ENCODE data around the gene DRC3.
"Not testable (repeated sequence)": the region's sequence is repeated elsewhere in the genome, so short reads cannot be mapped to it uniquely, and the experiment has no call there.

The DRC3 gene

GRCh38 chr17:17940441-17940911, 32.2 kb upstream of the DRC3 start:
- H3K4me3 ChIP-seq (ENCODE audit: low read depth, low read length) = no peak overlapping the region

GRCh38 chr17:17941015-17941414, 31.6 kb upstream of the DRC3 start:
- no peak overlapping the region for H3K4me3 ChIP-seq (ENCODE audit: low read depth, low read length)

GRCh38 chr17:17942846-17943245, 29.8 kb upstream of the DRC3 start:
- H3K4me3 ChIP-seq (ENCODE audit: low read depth, low read length) = no peak overlapping the region

- H3K4me3 ChIP-seq (ENCODE audit: low read depth, low read length) = no peak overlapping the region
Observed at GRCh38 chr17:17943281-17943984, 29.2 kb upstream of the DRC3 start.

GRCh38 chr17:17944242-17944641, 28.4 kb upstream of the DRC3 start:
- no peak overlapping the region for H3K4me3 ChIP-seq (ENCODE audit: low read depth, low read length)

- no peak overlapping the region for H3K4me3 ChIP-seq (ENCODE audit: low read depth, low read length)
Observed at GRCh38 chr17:17944743-17945142, 27.9 kb upstream of the DRC3 start.

DNA sequence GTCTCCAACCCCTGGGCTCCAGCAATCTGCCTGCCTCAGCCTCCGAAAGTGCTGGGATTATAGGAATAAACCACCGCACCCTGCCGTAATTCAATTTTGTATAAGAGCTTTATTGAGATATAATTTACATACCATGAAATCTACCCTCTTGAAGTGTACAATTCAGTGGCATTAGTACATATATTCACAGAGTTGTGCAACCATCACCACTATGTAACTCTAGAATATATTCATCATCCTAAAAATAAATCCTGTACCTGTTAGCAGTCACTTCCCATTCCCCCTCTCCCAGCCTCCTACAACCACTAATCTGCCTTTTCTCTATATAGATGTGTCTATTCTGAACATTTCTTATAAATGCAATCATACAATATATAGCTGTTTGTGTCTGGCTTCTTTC, 26.6 kb upstream of the DRC3 start:
- H3K4me3 ChIP-seq (ENCODE audit: low read depth, low read length) = no peak overlapping the region

GRCh38 chr17:17947309-17947708, 25.4 kb upstream of the DRC3 start:
- no peak overlapping the region for H3K4me3 ChIP-seq (ENCODE audit: low read depth, low read length)

DNA sequence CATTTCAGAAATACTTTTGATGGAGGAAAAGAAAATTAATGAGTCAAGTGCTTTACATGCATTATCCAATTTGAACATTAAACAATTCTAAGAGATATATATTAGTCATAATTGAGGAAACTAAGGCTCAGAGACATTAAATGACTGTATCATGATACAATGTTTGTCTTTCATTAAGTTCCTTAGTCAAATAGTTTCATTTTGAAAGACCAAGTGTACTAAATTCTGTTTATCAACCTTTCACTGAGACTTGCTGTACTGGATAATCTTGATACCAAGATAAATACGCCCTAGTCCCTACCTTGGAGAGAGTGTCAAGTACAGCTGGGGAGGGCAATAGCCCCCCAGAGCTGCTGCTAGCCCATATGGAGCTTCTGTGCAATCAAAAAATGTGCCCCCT, 24.7 kb upstream of the DRC3 start:
- H3K4me3 ChIP-seq (ENCODE audit: low read depth, low read length) = no peak overlapping the region

DNA sequence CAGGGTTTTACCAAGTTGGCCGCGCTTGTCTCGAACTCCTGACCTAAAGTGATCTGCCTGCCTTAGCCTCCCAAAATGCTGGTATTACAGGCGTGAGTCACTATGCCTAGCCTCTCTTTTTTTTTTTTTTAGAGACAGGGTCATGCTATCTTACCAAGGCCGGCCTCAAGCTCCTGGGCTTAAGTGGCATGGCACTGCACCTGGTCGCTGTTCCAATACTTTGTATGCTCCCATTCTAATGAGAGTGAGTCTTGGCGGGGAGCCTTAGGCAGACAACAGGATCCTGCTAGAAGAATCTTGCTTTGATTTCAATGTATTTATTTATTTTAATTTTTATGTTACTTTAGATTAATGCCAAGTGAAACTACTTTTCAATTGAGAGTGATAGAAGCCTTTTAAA, 22.3 kb upstream of the DRC3 start:
- H3K4me3 ChIP-seq (ENCODE audit: low read depth, low read length) = no peak overlapping the region

DNA sequence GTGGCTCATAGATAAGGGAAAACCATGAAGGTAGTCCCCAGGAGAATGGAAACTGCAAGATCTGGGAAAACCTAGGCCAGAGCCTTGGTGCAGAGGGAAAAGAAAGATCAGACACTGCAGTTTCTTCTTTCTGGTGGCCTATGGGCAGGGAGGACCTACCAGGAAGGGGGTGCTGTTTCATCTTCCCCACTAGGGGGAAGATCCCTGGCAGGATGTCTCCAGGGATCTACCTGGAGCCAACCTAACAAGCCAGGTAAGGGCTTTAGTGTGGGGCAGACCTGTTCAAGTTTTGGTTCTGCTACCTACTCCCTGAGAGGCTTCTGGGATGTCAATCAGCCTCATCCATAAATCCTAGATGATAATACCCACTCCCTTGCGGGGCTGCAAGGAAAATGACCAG, 21.9 kb upstream of the DRC3 start:
- H3K4me3 ChIP-seq (ENCODE audit: low read depth, low read length) = no peak overlapping the region

- H3K4me3 ChIP-seq (ENCODE audit: low read depth, low read length) = no peak overlapping the region
Observed at GRCh38 chr17:17951524-17951923, 21.1 kb upstream of the DRC3 start.

DNA sequence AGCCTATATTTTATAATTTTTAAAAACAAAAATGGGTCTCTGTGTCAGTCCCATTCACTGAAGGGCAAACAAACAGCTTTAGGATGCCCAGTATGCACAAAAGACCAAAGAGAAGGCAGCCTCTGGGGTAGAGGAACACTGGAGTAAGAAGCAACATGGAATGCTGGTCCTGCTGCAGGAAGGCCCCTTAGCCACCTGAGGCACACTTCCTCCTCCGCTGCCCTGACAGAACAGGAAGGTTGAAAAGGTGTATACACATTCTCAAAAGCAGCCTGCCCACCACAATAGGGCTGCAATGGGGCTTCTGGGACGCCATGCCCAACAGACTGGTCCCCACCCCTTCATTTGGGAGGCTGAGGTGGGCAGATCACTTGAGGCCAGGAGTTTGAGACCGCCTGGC, 20.0 kb upstream of the DRC3 start:
- H3K4me3 ChIP-seq (ENCODE audit: low read depth, low read length) = no peak overlapping the region

DNA sequence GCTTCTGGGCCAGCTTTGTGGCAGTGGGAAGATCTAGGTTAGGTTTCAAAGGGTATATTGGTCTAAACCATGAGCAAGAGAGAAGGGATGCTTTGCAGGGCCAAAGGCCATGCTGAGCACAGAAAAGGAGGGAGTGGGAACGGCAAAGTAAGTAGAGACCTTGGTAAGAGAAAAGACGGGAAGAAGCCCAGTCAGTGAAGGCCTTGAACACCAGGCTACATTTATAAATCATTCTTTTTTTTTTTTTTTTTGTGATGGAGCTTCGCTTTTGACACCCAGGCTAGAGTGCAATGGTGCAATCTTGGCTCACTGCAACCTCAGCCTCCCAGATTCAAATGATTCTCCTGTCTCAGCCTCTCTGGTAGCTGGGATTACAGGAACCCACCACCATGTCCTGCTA, 18.6 kb upstream of the DRC3 start:
- no peak overlapping the region for H3K4me3 ChIP-seq (ENCODE audit: low read depth, low read length)

DNA sequence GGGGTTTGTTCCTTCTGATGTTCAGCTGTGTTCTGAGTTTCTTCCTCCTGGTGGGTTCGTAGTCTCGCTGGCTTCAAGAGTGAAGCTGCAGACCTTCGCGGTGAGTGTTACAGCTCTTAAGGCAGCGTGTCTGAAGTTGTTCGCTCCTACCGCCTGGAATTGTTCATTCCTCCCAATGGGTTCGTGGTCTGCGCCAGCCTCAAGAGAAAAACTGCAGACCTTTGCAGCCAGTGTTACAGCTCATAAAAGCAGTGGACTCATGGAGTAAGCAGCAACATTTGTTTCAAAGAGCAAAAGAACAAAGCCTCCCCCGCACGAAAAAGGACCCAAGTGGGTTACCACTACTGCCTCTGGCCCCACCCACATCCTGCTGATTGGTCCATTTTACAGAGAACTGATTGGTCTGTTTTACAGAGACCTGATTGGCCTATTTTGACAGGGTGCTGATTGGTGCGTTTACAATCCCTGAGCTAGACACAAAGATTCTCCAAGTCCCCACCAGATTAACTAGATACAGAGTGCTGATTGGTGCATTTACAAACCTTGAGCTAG, 16.8 kb upstream of the DRC3 start:
- not testable (repeated sequence) for H3K4me3 ChIP-seq (ENCODE audit: low read depth, low read length)

GRCh38 chr17:17957584-17957916, 15.1 kb upstream of the DRC3 start:
- H3K4me3 ChIP-seq (ENCODE audit: low read depth, low read length) = no peak overlapping the region

DNA sequence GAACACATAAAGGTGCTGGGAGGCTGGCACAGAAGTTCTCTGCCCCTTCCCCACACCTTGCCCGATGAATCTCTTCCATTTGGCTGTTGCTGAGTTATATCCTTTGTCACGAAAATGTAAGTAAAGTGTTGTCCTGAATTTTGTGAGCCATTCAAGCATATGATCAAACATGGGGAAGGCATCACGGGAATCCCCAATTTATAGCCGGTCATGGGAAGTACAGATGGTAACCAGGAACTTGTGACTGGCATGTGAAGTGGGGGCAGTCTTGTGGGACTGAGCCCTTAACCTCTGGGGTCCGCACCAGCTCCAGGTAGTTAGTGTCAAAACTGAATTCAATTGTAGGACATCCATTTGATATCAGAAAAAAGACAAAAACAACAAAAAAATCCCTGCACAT, 13.7 kb upstream of the DRC3 start:
- no peak overlapping the region for H3K4me3 ChIP-seq (ENCODE audit: low read depth, low read length)

DNA sequence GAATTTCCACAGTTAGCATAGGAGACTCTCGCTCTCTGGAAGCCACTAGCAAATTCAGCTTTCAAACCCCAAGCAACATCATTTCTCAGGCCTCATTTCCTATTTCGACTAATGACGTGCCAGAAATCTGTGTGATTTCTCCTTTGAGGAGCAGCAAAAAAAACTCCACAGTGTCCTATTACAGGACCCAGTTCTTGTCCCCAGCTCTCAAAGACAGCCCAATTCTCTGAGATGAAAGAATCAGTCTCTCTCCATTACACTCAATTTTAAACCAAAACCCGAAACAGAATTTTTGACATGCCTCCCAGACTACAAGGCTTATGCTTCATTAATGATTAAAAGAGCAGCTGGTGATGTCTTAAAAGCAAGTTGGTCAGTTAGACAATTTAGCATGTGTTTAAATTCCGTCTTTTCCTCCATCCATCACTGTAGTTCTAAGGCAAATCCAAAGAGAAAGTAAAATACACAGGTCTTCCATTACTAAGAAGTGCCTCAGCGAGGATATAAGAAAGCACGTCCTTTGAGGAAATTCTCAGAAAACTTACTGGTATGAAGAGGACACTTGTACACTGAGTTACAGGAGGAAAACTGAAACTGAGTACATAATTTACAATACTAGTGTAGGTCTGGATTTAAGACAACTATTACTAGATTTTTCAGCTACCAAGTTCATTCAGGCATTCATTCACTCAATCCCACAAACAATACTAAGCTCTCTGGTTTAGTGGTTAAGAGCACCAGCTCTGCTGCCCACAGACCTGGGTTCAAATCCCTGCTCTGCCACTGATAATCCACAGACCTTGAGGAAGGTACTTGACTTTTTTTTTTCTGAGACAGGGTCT, 12.9 kb upstream of the DRC3 start:
- no peak overlapping the region for H3K4me3 ChIP-seq (ENCODE audit: low read depth, low read length)

DNA sequence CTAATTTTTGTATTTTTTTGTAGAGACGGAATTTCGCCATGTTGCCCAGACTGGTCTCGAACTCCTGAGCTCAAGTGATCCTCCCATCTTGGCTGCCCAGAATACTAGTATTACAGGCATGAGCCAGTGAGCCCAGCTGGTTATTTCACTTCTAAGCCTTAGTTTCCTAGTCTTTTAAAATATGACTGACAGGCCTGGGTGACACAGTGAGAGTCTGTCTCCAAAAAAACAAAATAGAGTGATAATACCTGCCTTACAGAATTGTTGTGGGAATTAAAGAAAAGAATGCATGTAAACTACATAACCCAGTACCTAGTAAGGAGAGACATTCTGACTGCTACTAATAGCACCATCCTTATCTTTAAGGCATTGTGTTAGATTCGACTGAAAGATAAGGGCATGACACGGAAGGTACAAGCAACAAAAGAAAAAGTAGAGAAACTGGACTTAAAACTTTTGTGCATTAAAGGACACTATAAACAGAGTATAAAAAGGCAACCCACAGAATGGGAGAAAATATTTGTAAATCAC, 12.1 kb upstream of the DRC3 start:
- no peak overlapping the region for H3K4me3 ChIP-seq (ENCODE audit: low read depth, low read length)

- no peak overlapping the region for H3K4me3 ChIP-seq (ENCODE audit: low read depth, low read length)
Observed at GRCh38 chr17:17963066-17963465, 9.6 kb upstream of the DRC3 start.

DNA sequence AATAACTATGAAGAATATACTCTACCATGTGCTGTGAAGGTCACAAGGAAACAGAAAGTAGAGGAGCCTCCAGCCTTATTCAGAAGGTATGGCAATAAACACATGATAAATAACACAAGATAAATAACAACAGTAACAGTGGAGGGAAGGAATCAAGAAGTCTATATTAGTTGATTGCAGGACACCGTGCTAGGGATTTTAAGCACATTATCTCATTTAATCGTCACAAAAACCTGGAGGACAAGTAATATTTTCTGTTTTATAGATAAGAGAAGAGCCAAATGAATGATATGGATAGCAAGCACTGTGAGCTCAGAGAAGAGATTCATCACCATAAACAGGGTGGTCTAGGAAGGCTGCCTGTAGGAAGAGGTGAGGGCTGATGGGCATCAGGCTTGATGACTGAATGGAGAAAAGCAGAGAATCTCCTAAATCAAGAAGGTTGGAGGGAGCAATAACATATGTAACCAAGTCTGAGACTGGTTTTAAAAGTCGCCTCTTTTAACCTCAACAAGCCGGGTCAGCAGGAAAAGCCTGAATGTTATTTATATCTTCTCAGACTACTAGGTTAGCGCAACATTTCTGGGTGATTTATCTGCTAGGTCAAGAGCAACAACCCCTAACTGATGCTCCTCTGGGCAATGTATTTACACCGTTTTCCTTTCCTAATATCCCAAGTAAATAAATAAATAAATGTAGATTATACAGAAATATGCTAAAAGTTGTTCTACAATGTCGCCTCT, 8.8 kb upstream of the DRC3 start:
- no peak overlapping the region for H3K4me3 ChIP-seq (ENCODE audit: low read depth, low read length)
